Adrenal gland (tissue), 12 donors: Measurements from ENCODE around the gene CEP131. TPM values are rescaled to one million over a fixed set of nuclear protein-coding genes. Genes with fewer than 3 reads are reported as not detected.

Experiments
- DNase-seq, 7 donors: peaks; one replicate each; pipeline ENCODE4 v3.0.0-alpha.2; 2019 to 2020
- H3K27ac ChIP-seq, 5 donors: fragments of 200-600 bp; sonication (generic) in 4 of 5; 1 replicate in 3 of 5; 2 replicates in 2 of 5; pipeline versions ENCODE4 v1.5.1 to v1.8.0; 2016 to 2020; ENCODE audit warnings: mild to moderate bottlenecking in 1 of 5
- H3K27me3 ChIP-seq: fragments of 200-600 bp; 2 replicates; pipeline ENCODE4 v1.8.0; 2021
- H3K36me3 ChIP-seq, 2 donors: fragments of 200-600 bp; replicated peaks in 1 of 2; 1 replicate in 1 of 2; 2 replicates in 1 of 2; pipeline versions ENCODE4 v1.5.1 to v1.8.0; 2018 to 2022
- H3K4me1 ChIP-seq, 2 donors: fragments of 200-600 bp; replicated peaks in 1 of 2; 1 replicate in 1 of 2; 2 replicates in 1 of 2; pipeline versions ENCODE4 v1.5.1 to v1.8.0; 2018 to 2021
- H3K4me3 ChIP-seq, 4 donors: fragments of 200-600 bp; sonication (generic) in 3 of 4; one replicate each; pipeline ENCODE4 v1.5.1; 2016 to 2018
- H3K9me3 ChIP-seq, 3 donors: fragments of 200-600 bp; sonication (generic) in 1 of 3; replicated peaks in 1 of 3; 1 replicate in 2 of 3; 2 replicates in 1 of 3; pipeline versions ENCODE4 v1.5.1 to v1.8.0; 2016 to 2021
- CTCF ChIP-seq, 6 experiments: fragments of 450-650 bp in 4 of 6; fragments of 200-600 bp in 2 of 6; sonication (generic) in 1 of 6; IDR thresholded peaks; 1 replicate in 5 of 6; 2 replicates in 1 of 6; pipeline versions ENCODE4 v1.5.1 to v1.8.0; 2016 to 2021; ENCODE audit warnings: antibody characterized with exemption in 6 of 6, mild to moderate bottlenecking in 2 of 6, moderate library complexity in 1 of 6
- POLR2A ChIP-seq, 2 donors: fragments of 450-650 bp; IDR thresholded peaks; one replicate each; pipeline ENCODE4 v1.6.1; 2017; ENCODE audit warnings: antibody characterized with exemption in 2 of 2, mild to moderate bottlenecking in 2 of 2, moderate library complexity in 1 of 2
- WGBS, 4 donors: extraction: QIAGEN DNeasy Blood & Tissue Kit in 2 of 4; methylation state at CpG; one replicate each; pipeline versions ENCODE4 v1.1.5 to v1.1.7; 2013 to 2017; 5-methylcytosine and 5-hydroxymethylcytosine counted together
- intact Hi-C, 2 donors: fragments of 100-400 bp; cut with DNase I; formaldehyde crosslinking; loops; one replicate each; pipeline versions ENCODE4 v1.14.1 to v1.15.0; 2022 to 2023
- polyA plus RNA-seq, 3 donors: library from polyadenylated mRNA; stranded (reverse); fragments of 200-250 nt in 2 of 3; fragments of 350-450 nt in 1 of 3; fragmentation: Illumina TruSeq in 1 of 3; extraction: RNeasy Lipid Tissue Mini Kit (QIAGEN cat#74804) in 1 of 3; gene quantifications; one replicate each; pipeline ENCODE4 v1.2.3, GENCODE V29; 2013 to 2014
- total RNA-seq, 9 donors: library from RNA; depleted of rRNA in 4 of 9; stranded (reverse); fragments of >200 nt in 4 of 9; fragments of 120-200 nt in 1 of 9; fragmentation: NEBNext Ultra II Directional in 1 of 9; extraction: Animal tissue kit (Norgen Biotek cat#: 25700) in 1 of 9; gene quantifications; one replicate each; pipeline versions ENCODE4 v1.1.0 to v1.2.4, GENCODE V29; 2013 to 2023
- donor health status: healthy with polysubstance abuse.
- donor health status: Bipolar disorder and iron deficiency.
- donor health status: DM: yes; HTN: yes; CAD: no.
- donor health status: DM: no; HTN: no; CAD: no.
- donor health status: DM: no; HTN: no; CAD: no.
- donor health status: DM: yes; HTN: yes; CAD: no.

Gene CEP131
- total and polyA plus RNA-seq, 12 donors = 0.81 to 55.8 (median 8.2) TPM

- Histone ChIP-seq H3K4me3 (no peak overlapping the region), H3K27ac (no peak overlapping the region), H3K4me1 (no peaks in the 10 kb centered on the region), H3K9me3 (no peaks in the 10 kb centered on the region), H3K36me3 (no peaks in the 10 kb centered on the region), H3K27me3 (no peaks in the 10 kb centered on the region)
- TF ChIP-seq CTCF (IDR thresholded peaks at IDR 0.05) (no peak), POLR2A (IDR thresholded peaks at IDR 0.05) (no peak)
- intact Hi-C loops = loop anchor here in 1 of 2 donors (5.0 kb wide), 1 partner anchor 53 kb away; no protein-coding TSS in a partner anchor
- no peak for DNase-seq
- 93 to 99% (median 95%) methylated on average over 15 to 37 of the region's 37 CpGs for WGBS, 4 donors
Measured at GRCh38 chr17:81194941-81195901, 27.5 kb downstream of the CEP131 start.

- Histone ChIP-seq H3K9me3 (no peaks in the 10 kb centered on the region), H3K36me3 (no peaks in the 10 kb centered on the region), H3K27me3 (no peaks in the 10 kb centered on the region), H3K4me1 (no peaks in the 10 kb centered on the region), H3K4me3 (no peak overlapping the region), H3K27ac (no peak overlapping the region)
- intact Hi-C loops = no loop called here
- TF ChIP-seq POLR2A (IDR thresholded peaks at IDR 0.05) (no peak), CTCF (IDR thresholded peaks at IDR 0.05) (no peak)
- DNase-seq = no peak
- 88 to 100% (median 94%) methylated on average over 6 to 21 of the region's 21 CpGs for WGBS, 4 donors
Measured at GRCh38 chr17:81194225-81194760, 28.5 kb downstream of the CEP131 start.

- intact Hi-C loops = no loop called here
- Histone ChIP-seq H3K4me1 (no peaks in the 10 kb centered on the region), H3K9me3 (no peaks in the 10 kb centered on the region), H3K36me3 (no peaks in the 10 kb centered on the region), H3K27me3 (no peaks in the 10 kb centered on the region), H3K4me3 (no peak overlapping the region), H3K27ac (no peak overlapping the region)
- WGBS, 4 donors = 73 to 94% (median 89%) methylated on average over 25 to 38 of the region's 38 CpGs
- no peak for DNase-seq
- TF ChIP-seq CTCF (IDR thresholded peaks at IDR 0.05) = no peak
- TF ChIP-seq POLR2A (IDR thresholded peaks at IDR 0.05) = no peak
Measured at GRCh38 chr17:81193470-81194224, 29.1 kb downstream of the CEP131 start.

- no peak overlapping the region for H3K4me3 ChIP-seq
- TF ChIP-seq CTCF (IDR thresholded peaks at IDR 0.05) = no peak
- TF ChIP-seq POLR2A (IDR thresholded peaks at IDR 0.05) = no peak
- H3K4me1 ChIP-seq = no peaks in the 10 kb centered on the region
- intact Hi-C loops = no loop called here
- no peak for DNase-seq
- 86 to 100% (median 89%) methylated on average over 4 to 17 of the region's 17 CpGs; no CpG with 5 or more reads in 1 of the 4 donors for WGBS, 4 donors
- H3K27me3 ChIP-seq = no peaks in the 10 kb centered on the region
- H3K36me3 ChIP-seq = no peaks in the 10 kb centered on the region
- H3K27ac ChIP-seq = no peak overlapping the region
- H3K9me3 ChIP-seq = no peaks in the 10 kb centered on the region
Measured at GRCh38 chr17:81193051-81193410, 29.7 kb downstream of the CEP131 start.
